ENCODE measurements around the gene EFNA5. TPM values are rescaled to one million over a fixed set of nuclear protein-coding genes. Genes with fewer than 3 reads are reported as not detected.

EFNA5 gene
- total and polyA plus RNA-seq, 2 of the 8 experiments (the other 6 are each of a cell fraction or from before 2014, with no cell fraction given), result 9.6 to 21.8 TPM

DNA sequence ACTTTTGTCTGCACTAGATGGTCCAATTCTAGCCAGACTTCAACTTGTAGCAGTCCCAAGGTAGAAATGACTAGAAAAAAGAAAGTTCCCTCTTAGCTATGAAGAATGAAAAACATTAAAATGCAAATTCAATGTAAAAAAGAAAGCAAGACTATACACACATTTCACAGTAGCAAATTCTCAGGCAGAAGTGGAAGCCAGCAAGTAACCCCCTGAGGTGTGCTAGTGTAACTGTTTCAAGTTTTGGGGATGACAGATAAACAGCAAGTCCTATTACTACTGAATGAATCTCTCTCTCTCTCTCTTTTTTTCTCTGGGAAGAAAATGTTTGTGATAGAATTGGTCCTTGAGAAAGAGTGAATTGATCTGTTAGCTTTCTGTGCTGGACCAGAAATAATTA, 185.6 kb downstream of the EFNA5 start:
- no peak overlapping the region for H2AK5ac ChIP-seq (ENCODE audit: low read depth, low read length)
- no peak overlapping the region for H2AFZ ChIP-seq (ENCODE audit: low read length)
- no peak overlapping the region for H4K5ac ChIP-seq (ENCODE audit: insufficient read length, low read depth, low read length)
- H3K79me1 ChIP-seq (ENCODE audit: low read depth, low read length), result no peaks in the 10 kb centered on the region
- H3K27me3 ChIP-seq (replicated peaks in 1 of 4; ENCODE audit: control insufficient read depth in 3 of 4, extremely low read depth in 1 of 4, insufficient read depth in 3 of 4, low read length in 3 of 4), result no peaks in the 10 kb centered on the region
- no peak overlapping the region for H2BK5ac ChIP-seq (ENCODE audit: low read depth, low read length)
- H3K9me3 ChIP-seq (ENCODE audit: insufficient read depth in 2 of 2, low read depth in 1 of 2, low read length in 1 of 2), result no peaks in the 10 kb centered on the region
- peaks cover 0 to 15% (median 6%) of the 10 kb centered on the region in 4 experiments; a peak in 5 of 7 replicates for H3K4me1 ChIP-seq (replicated peaks in 1 of 4; ENCODE audit: control insufficient read depth in 3 of 4, insufficient read depth in 4 of 4, low read length in 3 of 4)
- ChIA-PET CTCF (ENCODE audit: partially characterized antibody) (interaction anchor here (0.6 to 1.1 kb wide), 2 partner anchors 141 to 155 kb away, joined by 3 read pairs; no protein-coding TSS in a partner anchor), POLR2A (ENCODE audit: partially characterized antibody) (interaction anchor here (0.9 kb wide), 1 partner anchor 18 kb away, joined by 3 read pairs; no protein-coding TSS in a partner anchor)
- H4K8ac ChIP-seq (ENCODE audit: extremely low read depth, insufficient read depth, low read length), result no peak overlapping the region
- H3K27ac ChIP-seq (ENCODE audit: low read depth, low read length), result no peak overlapping the region
- H3K23ac ChIP-seq (ENCODE audit: insufficient read length), result no peak overlapping the region
- no peak overlapping the region for H4K91ac ChIP-seq (replicated peaks; ENCODE audit: insufficient read length, low read length)
- H3K4me3 ChIP-seq (ENCODE audit: extremely low read depth in 1 of 4, insufficient read depth in 2 of 4, low read depth in 3 of 4, low read length in 4 of 4), result no peak overlapping the region
- FAIRE-seq (no peak), DNase-seq (ENCODE audit: low read depth in 1 of 2, low spot score in 2 of 2) (no peak)
- H2BK20ac ChIP-seq (ENCODE audit: low read length), result no peak overlapping the region
- no peaks in the 10 kb centered on the region for H3K79me2 ChIP-seq (ENCODE audit: control insufficient read depth in 1 of 2, insufficient read depth in 2 of 2, low read length in 2 of 2)
- no peaks in the 10 kb centered on the region for H4K20me1 ChIP-seq (replicated peaks in 1 of 2; ENCODE audit: control insufficient read depth in 1 of 2, insufficient read depth in 2 of 2, low read length in 2 of 2)
- no peak overlapping the region for H3K4me2 ChIP-seq (ENCODE audit: insufficient read depth in 1 of 2, low read depth in 2 of 2, low read length in 2 of 2)
- H3K36me3 ChIP-seq (ENCODE audit: control insufficient read depth in 2 of 4, insufficient read depth in 4 of 4, low read length in 3 of 4), result no peaks in the 10 kb centered on the region
- H3K9ac ChIP-seq (replicated peaks in 1 of 4; ENCODE audit: extremely low read depth in 1 of 4, low read depth in 3 of 4, low read length in 3 of 4), result no peak overlapping the region
- no peak overlapping the region for H3K14ac ChIP-seq (ENCODE audit: insufficient read length)
- no peak overlapping the region for H3K56ac ChIP-seq (replicated peaks; ENCODE audit: insufficient read length, low read depth, low read length)
- no peak overlapping the region for H2BK12ac ChIP-seq (ENCODE audit: low read depth, low read length)
- no peaks in the 10 kb centered on the region for H3K23me2 ChIP-seq (ENCODE audit: low read depth, low read length)
- no peak overlapping the region for H2BK120ac ChIP-seq (replicated peaks; ENCODE audit: low read depth, low read length)
- no peak overlapping the region for H3K18ac ChIP-seq (ENCODE audit: extremely low read depth, low read length)
- no peak overlapping the region for H2BK15ac ChIP-seq (ENCODE audit: low read length)
- no peak overlapping the region for H3K4ac ChIP-seq (replicated peaks; ENCODE audit: insufficient read length, low read depth, low read length)
- no peak for TF ChIP-seq CTCF (IDR thresholded peaks at IDR 0.05; ENCODE audit: control extremely low read depth in 1 of 3, insufficient read depth in 1 of 3, low read depth in 1 of 3, low read length in 3 of 3)
- TF ChIP-seq EP300 (IDR thresholded peaks at IDR 0.05; ENCODE audit: borderline replicate concordance in 1 of 2, low read depth in 2 of 2, low read length in 2 of 2), result no peak
- TF ChIP-seq BCL11A (IDR thresholded peaks at IDR 0.05; ENCODE audit: low read depth in 2 of 2, low read length in 2 of 2), result no peak
- no peak for TF ChIP-seq SIX5 (IDR thresholded peaks at IDR 0.05; ENCODE audit: low read depth, low read length)
- TF ChIP-seq MAFK (IDR thresholded peaks at IDR 0.05; ENCODE audit: low read depth, low read length), result no peak
- TF ChIP-seq TCF12 (IDR thresholded peaks at IDR 0.05; ENCODE audit: low read depth, low read length), result no peak
- TF ChIP-seq CTBP2 (IDR thresholded peaks at IDR 0.05; ENCODE audit: borderline replicate concordance, insufficient read depth, insufficient read length, low read length), result no peak
- TF ChIP-seq SRF (IDR thresholded peaks at IDR 0.05; ENCODE audit: low read depth, low read length), result no peak
- TF ChIP-seq SP2 (IDR thresholded peaks at IDR 0.05; ENCODE audit: low read length), result no peak
- TF ChIP-seq E2F6 (IDR thresholded peaks at IDR 0.05), result no peak
- no peak for TF ChIP-seq CREB1 (IDR thresholded peaks at IDR 0.05)
- TF ChIP-seq CBX5 (IDR thresholded peaks at IDR 0.05; ENCODE audit: low read depth, low read length), result no peak
- TF ChIP-seq BACH1 (IDR thresholded peaks at IDR 0.05; ENCODE audit: low read length), result no peak

All from H1 (cell line).